ENCODE results near the gene TAS2R4. TPM values are rescaled to one million over a fixed set of nuclear protein-coding genes. Genes with fewer than 3 reads are reported as not detected.
"Not testable (repeated sequence)": the region's sequence is repeated elsewhere in the genome, so short reads cannot be mapped to it uniquely, and the experiment has no call there.

Gene TAS2R4
- total RNA-seq, 1 donor from 2014 or later, result 1.7 TPM

- H3K4me3 Mint-ChIP-seq (ENCODE audit: unreplicated experiment), result no peak overlapping the region
- peaks cover 18% of the 10 kb centered on the region for H3K9me3 Mint-ChIP-seq (ENCODE audit: unreplicated experiment)
- DNase-seq (ENCODE audit: extremely low spot score, unreplicated experiment), result no peak
- H3K36me3 Mint-ChIP-seq (ENCODE audit: unreplicated experiment), result peaks cover 75% of the 10 kb centered on the region
- no peak overlapping the region for H3K27ac Mint-ChIP-seq (ENCODE audit: unreplicated experiment)
- no peaks in the 10 kb centered on the region for H3K27me3 Mint-ChIP-seq (ENCODE audit: unreplicated experiment)
- TF ChIP-seq CTCF (IDR thresholded peaks at IDR 0.05), result no peak
- no peaks in the 10 kb centered on the region for H3K4me1 Mint-ChIP-seq (ENCODE audit: unreplicated experiment)
Measured at GRCh38 chr7:141748396-141748795, 28.1 kb upstream of the TAS2R4 start.

GRCh38 chr7:141751904-141752303 lies 24.6 kb upstream of the TAS2R4 start:
- H3K4me1 Mint-ChIP-seq (ENCODE audit: unreplicated experiment); DNase-seq (ENCODE audit: extremely low spot score, unreplicated experiment); H3K27ac Mint-ChIP-seq (ENCODE audit: unreplicated experiment); H3K27me3 Mint-ChIP-seq (ENCODE audit: unreplicated experiment); H3K4me3 Mint-ChIP-seq (ENCODE audit: unreplicated experiment): not testable (repeated sequence)
- Mint-ChIP-seq H3K9me3 (ENCODE audit: unreplicated experiment) (peaks cover 18% of the 10 kb centered on the region), H3K36me3 (ENCODE audit: unreplicated experiment) (peaks cover 72% of the 10 kb centered on the region)

- no peak overlapping the region for H3K4me3 Mint-ChIP-seq (ENCODE audit: unreplicated experiment)
- H3K4me1 Mint-ChIP-seq (ENCODE audit: unreplicated experiment), result no peaks in the 10 kb centered on the region
- H3K27me3 Mint-ChIP-seq (ENCODE audit: unreplicated experiment), result no peaks in the 10 kb centered on the region
- TF ChIP-seq CTCF (IDR thresholded peaks at IDR 0.05), result peak; percentile 39
- no peak overlapping the region for H3K27ac Mint-ChIP-seq (ENCODE audit: unreplicated experiment)
- H3K36me3 Mint-ChIP-seq (ENCODE audit: unreplicated experiment), result peaks cover 78% of the 10 kb centered on the region
- no peak for DNase-seq (ENCODE audit: extremely low spot score, unreplicated experiment)
- H3K9me3 Mint-ChIP-seq (ENCODE audit: unreplicated experiment), result peaks cover 18% of the 10 kb centered on the region
Measured at GRCh38 chr7:141752634-141753033, 23.8 kb upstream of the TAS2R4 start.

GRCh38 chr7:141754939-141755338 lies 21.5 kb upstream of the TAS2R4 start:
- H3K27ac Mint-ChIP-seq (ENCODE audit: unreplicated experiment), result no peak overlapping the region
- peaks cover 18% of the 10 kb centered on the region for H3K9me3 Mint-ChIP-seq (ENCODE audit: unreplicated experiment)
- H3K4me3 Mint-ChIP-seq (ENCODE audit: unreplicated experiment), result no peak overlapping the region
- peaks cover 80% of the 10 kb centered on the region for H3K36me3 Mint-ChIP-seq (ENCODE audit: unreplicated experiment)
- DNase-seq (ENCODE audit: extremely low spot score, unreplicated experiment), result no peak
- peak; percentile 44 for TF ChIP-seq CTCF (IDR thresholded peaks at IDR 0.05)
- H3K27me3 Mint-ChIP-seq (ENCODE audit: unreplicated experiment), result no peaks in the 10 kb centered on the region
- H3K4me1 Mint-ChIP-seq (ENCODE audit: unreplicated experiment), result no peaks in the 10 kb centered on the region

- Mint-ChIP-seq H3K27me3 (ENCODE audit: unreplicated experiment) (no peaks in the 10 kb centered on the region), H3K36me3 (ENCODE audit: unreplicated experiment) (peaks cover 44% of the 10 kb centered on the region), H3K27ac (ENCODE audit: unreplicated experiment) (no peak within 1 kb of the TSS), H3K9me3 (ENCODE audit: unreplicated experiment) (no peaks in the 10 kb centered on the region), H3K4me3 (ENCODE audit: unreplicated experiment) (no peak within 1 kb of the TSS), H3K4me1 (ENCODE audit: unreplicated experiment) (no peaks in the 10 kb centered on the region)
- no peak for DNase-seq (ENCODE audit: extremely low spot score, unreplicated experiment)
- no peak for TF ChIP-seq CTCF (IDR thresholded peaks at IDR 0.05)
Measured at GRCh38 chr7:141763797-141764196, 12.7 kb upstream of the TAS2R4 start, which contains the start of gene TAS2R3. TAS2R3 (plus strand) TSS chr7:141764097; CDS start chr7:141764159, 62 bp downstream.

GRCh38 chr7:141770083-141770583 lies 6.3 kb upstream of the TAS2R4 start:
- H3K4me3 Mint-ChIP-seq (ENCODE audit: unreplicated experiment); H3K27me3 Mint-ChIP-seq (ENCODE audit: unreplicated experiment); H3K4me1 Mint-ChIP-seq (ENCODE audit: unreplicated experiment); DNase-seq (ENCODE audit: extremely low spot score, unreplicated experiment); H3K27ac Mint-ChIP-seq (ENCODE audit: unreplicated experiment); H3K9me3 Mint-ChIP-seq (ENCODE audit: unreplicated experiment): not testable (repeated sequence)
- H3K36me3 Mint-ChIP-seq (ENCODE audit: unreplicated experiment), result peaks cover 25% of the 10 kb centered on the region
